ENCODE measurements around the gene ADAMTS12. TPM values are rescaled to one million over a fixed set of nuclear protein-coding genes. Genes with fewer than 3 reads are reported as not detected.

ADAMTS12 gene
- total and polyA plus RNA-seq, 9 of the 15 experiments (the other 6 are each of a cell fraction or from before 2014, with no cell fraction given), result 0.11 TPM; not detected in 8

DNA sequence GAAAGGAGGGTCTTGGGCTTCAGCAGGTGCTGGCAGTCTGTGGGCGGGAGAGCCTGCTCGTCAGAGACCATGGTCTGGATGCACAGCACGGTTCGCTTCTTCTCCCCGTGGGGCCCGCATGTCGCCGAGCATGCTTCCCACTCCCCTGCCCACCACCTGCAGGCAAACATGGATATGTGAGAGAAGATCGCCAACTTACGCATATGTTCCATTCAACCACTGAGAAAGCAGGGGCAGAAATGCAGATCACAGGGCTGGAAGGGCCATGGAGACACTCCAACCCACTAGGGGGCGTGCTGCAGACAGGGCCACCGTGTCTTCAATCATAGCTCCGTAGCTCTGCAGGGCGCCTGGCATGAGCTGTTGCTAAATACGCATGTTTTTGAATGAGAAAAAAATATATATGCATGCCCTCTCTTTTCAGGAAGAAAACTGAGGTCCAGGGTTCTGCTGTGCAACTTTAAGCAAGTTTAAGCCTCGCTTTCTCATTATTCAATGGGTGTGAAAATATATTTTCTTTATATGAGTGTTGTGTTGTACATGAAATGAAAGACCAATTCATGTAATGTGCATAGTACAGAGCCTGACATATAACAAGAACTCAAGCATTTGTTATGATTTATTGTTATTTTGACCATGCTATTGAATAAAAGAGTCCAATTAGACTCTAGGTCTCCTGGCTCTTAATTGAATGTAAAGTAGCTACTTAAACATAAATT is 303.0 kb downstream of the ADAMTS12 start (continued):
- TF ChIP-seq RAD21 (CRISPR knock-in tag; conservative IDR thresholded peaks at IDR 0.05 in 1 of 2, IDR thresholded peaks at IDR 0.05 in 1 of 2), result peak; percentile 36 to 63
- 0 out of 2 replicates have a peak, but pooled peaks have one; percentile 13 for TF ChIP-seq CXXC5 (CRISPR knock-in tag; IDR thresholded peaks at IDR 0.05)

DNA sequence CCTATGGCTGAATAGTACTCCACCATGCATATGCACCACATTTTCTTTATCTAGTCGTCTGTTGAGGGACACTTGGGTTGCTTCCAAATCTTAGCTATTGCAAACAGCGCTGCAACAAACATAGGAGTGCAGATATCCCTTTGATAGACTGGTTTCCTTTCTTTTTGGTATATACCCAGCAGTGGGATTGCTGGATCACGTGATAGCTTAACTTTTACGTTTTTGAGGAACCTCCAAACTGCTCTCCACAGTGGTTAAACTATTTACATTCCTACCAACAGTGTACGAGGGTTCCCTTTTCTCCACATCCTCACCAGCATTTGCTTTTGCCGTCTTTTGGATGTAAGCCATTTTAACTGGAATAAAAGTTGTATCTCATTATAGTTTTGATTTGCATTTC is 308.5 kb downstream of the ADAMTS12 start:
- ATAC-seq, result no peak
- Histone ChIP-seq H3K4me2 (ENCODE audit: insufficient read depth, low read length) (no peak overlapping the region), H3K79me2 (ENCODE audit: control insufficient read depth, insufficient read depth, low read length) (no peaks in the 10 kb centered on the region), H3K9me3 (replicated peaks; ENCODE audit: control insufficient read depth, insufficient read depth, low read depth, low read length) (no peaks in the 10 kb centered on the region), H3K27me3 (ENCODE audit: control insufficient read depth in 2 of 2, insufficient read depth in 2 of 2, low read length in 2 of 2) (peaks cover 0 to 4% of the 10 kb centered on the region in 2 experiments; a peak in 2 of 5 replicates), H3K4me1 (replicated peaks in 1 of 2; ENCODE audit: control insufficient read depth in 2 of 2, insufficient read depth in 2 of 2, low read length in 2 of 2) (no peaks in the 10 kb centered on the region), H4K20me1 (replicated peaks; ENCODE audit: control insufficient read depth, insufficient read depth, low read length) (no peaks in the 10 kb centered on the region), H3K4me3 (no peak overlapping the region), H2AFZ (ENCODE audit: low read depth, low read length) (no peak overlapping the region), H3K9ac (ENCODE audit: insufficient read depth in 1 of 2, low read depth in 2 of 2, low read length in 2 of 2) (no peak overlapping the region), H3K36me3 (ENCODE audit: control insufficient read depth, insufficient read depth, low read length) (no peaks in the 10 kb centered on the region), H3K9me1 (ENCODE audit: control insufficient read depth, insufficient read depth, low read length) (no peaks in the 10 kb centered on the region), H3K27ac (ENCODE audit: extremely low read depth, low read depth, low read length) (no peak overlapping the region)
- WGBS (ENCODE audit: insufficient coverage, low coverage, missing lambda C conversion rate), result 1% methylated on average over 6 of the region's 6 CpGs
- DNase-seq (ENCODE audit: extremely low read depth in 1 of 4, low spot score in 3 of 4), result no peak
- ChIA-PET POLR2A (no interaction called here), CTCF (ENCODE audit: low intra/inter-chr PET ratio) (no interaction called here)
- intact Hi-C loops (cut with micrococcal nuclease) (no loop called here), in situ Hi-C loops (cut with MboI) (no loop called here)
- no peak for FAIRE-seq
- no TSS peak for BruUV-seq (replicated peaks)
- TF ChIP-seq, protein P1, sequence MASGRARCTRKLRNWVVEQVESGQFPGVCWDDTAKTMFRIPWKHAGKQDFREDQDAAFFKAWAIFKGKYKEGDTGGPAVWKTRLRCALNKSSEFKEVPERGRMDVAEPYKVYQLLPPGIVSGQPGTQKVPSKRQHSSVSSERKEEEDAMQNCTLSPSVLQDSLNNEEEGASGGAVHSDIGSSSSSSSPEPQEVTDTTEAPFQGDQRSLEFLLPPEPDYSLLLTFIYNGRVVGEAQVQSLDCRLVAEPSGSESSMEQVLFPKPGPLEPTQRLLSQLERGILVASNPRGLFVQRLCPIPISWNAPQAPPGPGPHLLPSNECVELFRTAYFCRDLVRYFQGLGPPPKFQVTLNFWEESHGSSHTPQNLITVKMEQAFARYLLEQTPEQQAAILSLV (tag; IDR thresholded peaks at IDR 0.05), result no peak
- TF ChIP-seq DMBX1 (CRISPR knock-in tag; IDR thresholded peaks at IDR 0.05; ENCODE audit: borderline replicate concordance) (no peak), PHB2 (IDR thresholded peaks at IDR 0.05; ENCODE audit: low read depth) (no peak), PPARD (CRISPR knock-in tag; IDR thresholded peaks at IDR 0.05) (no peak), ZNF408 (CRISPR knock-in tag; IDR thresholded peaks at IDR 0.05; ENCODE audit: low read depth) (no peak), ZNF696 (CRISPR knock-in tag; conservative IDR thresholded peaks at IDR 0.05) (no peak), FOXK2 (conservative IDR thresholded peaks at IDR 0.05 in 1 of 2, IDR thresholded peaks at IDR 0.05 in 1 of 2; ENCODE audit: low read depth in 2 of 2) (no peak), FOXJ2 (tag; IDR thresholded peaks at IDR 0.05) (no peak), ETV6 (IDR thresholded peaks at IDR 0.05; ENCODE audit: borderline replicate concordance in 1 of 2, low read depth in 2 of 2, low read length in 1 of 2) (no peak), ETV6 (CRISPR knock-in tag; IDR thresholded peaks at IDR 0.05; ENCODE audit: borderline replicate concordance) (no peak), ZNF282 (CRISPR knock-in tag; IDR thresholded peaks at IDR 0.05) (no peak), SAFB2 (IDR thresholded peaks at IDR 0.05; ENCODE audit: borderline replicate concordance, low read depth, low read length, severe bottlenecking) (no peak)
- TF ChIP-seq, protein P2, sequence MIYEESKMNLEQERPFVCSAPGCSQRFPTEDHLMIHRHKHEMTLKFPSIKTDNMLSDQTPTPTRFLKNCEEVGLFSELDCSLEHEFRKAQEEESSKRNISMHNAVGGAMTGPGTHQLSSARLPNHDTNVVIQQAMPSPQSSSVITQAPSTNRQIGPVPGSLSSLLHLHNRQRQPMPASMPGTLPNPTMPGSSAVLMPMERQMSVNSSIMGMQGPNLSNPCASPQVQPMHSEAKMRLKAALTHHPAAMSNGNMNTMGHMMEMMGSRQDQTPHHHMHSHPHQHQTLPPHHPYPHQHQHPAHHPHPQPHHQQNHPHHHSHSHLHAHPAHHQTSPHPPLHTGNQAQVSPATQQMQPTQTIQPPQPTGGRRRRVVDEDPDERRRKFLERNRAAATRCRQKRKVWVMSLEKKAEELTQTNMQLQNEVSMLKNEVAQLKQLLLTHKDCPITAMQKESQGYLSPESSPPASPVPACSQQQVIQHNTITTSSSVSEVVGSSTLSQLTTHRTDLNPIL (CRISPR knock-in tag; IDR thresholded peaks at IDR 0.05), result no peak
